GM12891 (cell line): Measurements from ENCODE around the gene ANK2.

Source experiments
- PAX5 ChIP-seq: IDR thresholded peaks from 2 replicates; pipeline ENCODE4 v1.6.1; 2011; ENCODE audit warnings: low read length, moderate library complexity, mild to moderate bottlenecking; ENCODE audit not compliant: insufficient read depth, severe bottlenecking
- POLR2A ChIP-seq: IDR thresholded peaks from 2 replicates; pipeline ENCODE4 v1.6.1; 2011; ENCODE audit warnings: low read depth, low read length, control low read depth
- POLR2AphosphoS5 ChIP-seq: IDR thresholded peaks from 2 replicates; pipeline ENCODE4 v1.6.1; 2011; ENCODE audit warnings: low read depth, low read length, control low read depth
- POU2F2 ChIP-seq: IDR thresholded peaks from 2 replicates; pipeline ENCODE4 v1.6.1; 2011; ENCODE audit warnings: low read depth, mild to moderate bottlenecking, control low read depth, low read length, moderate library complexity
- SPI1 ChIP-seq: IDR thresholded peaks from 2 replicates; pipeline ENCODE4 v1.6.1; 2011; ENCODE audit warnings: low read depth, low read length, control low read depth
- TAF1 ChIP-seq: IDR thresholded peaks from 2 replicates; pipeline ENCODE4 v1.6.1; 2011; ENCODE audit warnings: low read depth, low read length, control low read depth

DNA sequence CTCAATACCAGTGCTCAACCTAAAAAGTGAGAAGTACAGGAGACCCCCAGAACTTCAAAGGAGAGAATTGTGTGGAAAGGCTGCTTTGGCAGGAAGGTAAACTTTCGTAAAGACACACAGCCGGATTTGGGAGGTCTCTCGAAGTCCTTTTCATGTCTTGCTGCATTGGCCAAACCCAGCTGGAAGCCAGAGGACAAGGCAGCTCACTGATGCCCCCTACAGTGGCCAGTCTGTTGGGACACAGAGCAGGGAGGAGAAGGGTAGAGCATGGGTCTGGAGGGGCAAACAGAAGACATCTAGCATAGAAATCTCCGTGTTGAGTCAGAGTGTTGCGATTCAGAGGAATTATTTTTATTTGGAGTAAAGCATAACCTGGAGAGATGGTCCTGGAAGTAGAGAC is 198.9 kb downstream of the ANK2 start:
- TF ChIP-seq POLR2A, result no peak
- no peak for TF ChIP-seq TAF1
- TF ChIP-seq POLR2AphosphoS5, result no peak
- no peak for TF ChIP-seq SPI1
- TF ChIP-seq POU2F2, result no peak
- no peak for TF ChIP-seq PAX5
